ENCODE measurements around the gene TRMT11. TPM values are rescaled to one million over a fixed set of nuclear protein-coding genes. Genes with fewer than 3 reads are reported as not detected.
"Not testable (repeated sequence)": the region's sequence is repeated elsewhere in the genome, so short reads cannot be mapped to it uniquely, and the experiment has no call there.

TRMT11 gene
- total RNA-seq, 4 donors from 2014 or later: 23.6 to 152 (median 28.9) TPM

DNA sequence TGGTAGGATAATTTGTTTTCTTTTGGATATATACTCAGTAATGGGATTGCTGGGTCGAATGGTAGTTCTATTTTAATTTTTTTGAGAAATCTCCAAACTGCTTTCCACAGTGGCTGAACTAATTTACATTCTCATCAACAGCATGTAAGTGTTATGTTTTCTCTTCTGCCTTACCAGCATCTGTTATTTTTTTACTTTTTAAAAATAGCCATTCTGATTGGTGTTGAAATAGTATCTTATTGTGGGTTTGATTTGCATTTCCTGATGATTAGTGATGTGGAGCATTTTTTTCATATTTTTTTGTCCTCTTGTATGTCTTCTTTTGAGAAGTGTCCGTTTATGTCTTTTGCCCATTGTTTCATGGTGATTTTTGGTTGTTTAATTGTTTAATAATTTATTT lies 17.8 kb upstream of the TRMT11 start:
- WGBS, 2 donors (ENCODE audit: low coverage in 1 of 2): 69 to 74% methylated on average over 2 of the region's 2 CpGs
- no peaks in the 10 kb centered on the region for H3K9me3 ChIP-seq
- in situ Hi-C loops (cut with MboI; ENCODE audit: low pct_ligation_motif_present in 1 of 4, low pct_unique_long_range_greater_than_20kb in 1 of 4, low sequenced_read_pairs in 3 of 4): loop anchor here in 3 of 4 donors (25.0 kb wide), 2 partner anchors 181 to 656 kb away; partner anchors contain the start of genes HDDC2 (in 3 of the 3) and NCOA7 (in 1 of the 3)
- peaks cover 0 to 15% (median 7%) of the 10 kb centered on the region in 4 donors for H3K36me3 ChIP-seq
- H3K27ac ChIP-seq: no peak overlapping the region
- no peaks in the 10 kb centered on the region for H3K4me1 ChIP-seq
- no peaks in the 10 kb centered on the region for H3K27me3 ChIP-seq
- TF ChIP-seq POLR2A (IDR thresholded peaks at IDR 0.05) (no peak), POLR2AphosphoS5 (IDR thresholded peaks at IDR 0.05) (no peak), EP300 (IDR thresholded peaks at IDR 0.05; ENCODE audit: low read depth) (no peak)
- TF ChIP-seq, protein P1, sequence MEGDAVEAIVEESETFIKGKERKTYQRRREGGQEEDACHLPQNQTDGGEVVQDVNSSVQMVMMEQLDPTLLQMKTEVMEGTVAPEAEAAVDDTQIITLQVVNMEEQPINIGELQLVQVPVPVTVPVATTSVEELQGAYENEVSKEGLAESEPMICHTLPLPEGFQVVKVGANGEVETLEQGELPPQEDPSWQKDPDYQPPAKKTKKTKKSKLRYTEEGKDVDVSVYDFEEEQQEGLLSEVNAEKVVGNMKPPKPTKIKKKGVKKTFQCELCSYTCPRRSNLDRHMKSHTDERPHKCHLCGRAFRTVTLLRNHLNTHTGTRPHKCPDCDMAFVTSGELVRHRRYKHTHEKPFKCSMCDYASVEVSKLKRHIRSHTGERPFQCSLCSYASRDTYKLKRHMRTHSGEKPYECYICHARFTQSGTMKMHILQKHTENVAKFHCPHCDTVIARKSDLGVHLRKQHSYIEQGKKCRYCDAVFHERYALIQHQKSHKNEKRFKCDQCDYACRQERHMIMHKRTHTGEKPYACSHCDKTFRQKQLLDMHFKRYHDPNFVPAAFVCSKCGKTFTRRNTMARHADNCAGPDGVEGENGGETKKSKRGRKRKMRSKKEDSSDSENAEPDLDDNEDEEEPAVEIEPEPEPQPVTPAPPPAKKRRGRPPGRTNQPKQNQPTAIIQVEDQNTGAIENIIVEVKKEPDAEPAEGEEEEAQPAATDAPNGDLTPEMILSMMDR (IDR thresholded peaks at IDR 0.05): no peak
- intact Hi-C loops (cut with DNase I; ENCODE audit: low total_unique reads): no loop called here
- DNase-seq: no peak
- no peak overlapping the region for H3K4me3 ChIP-seq

DNA sequence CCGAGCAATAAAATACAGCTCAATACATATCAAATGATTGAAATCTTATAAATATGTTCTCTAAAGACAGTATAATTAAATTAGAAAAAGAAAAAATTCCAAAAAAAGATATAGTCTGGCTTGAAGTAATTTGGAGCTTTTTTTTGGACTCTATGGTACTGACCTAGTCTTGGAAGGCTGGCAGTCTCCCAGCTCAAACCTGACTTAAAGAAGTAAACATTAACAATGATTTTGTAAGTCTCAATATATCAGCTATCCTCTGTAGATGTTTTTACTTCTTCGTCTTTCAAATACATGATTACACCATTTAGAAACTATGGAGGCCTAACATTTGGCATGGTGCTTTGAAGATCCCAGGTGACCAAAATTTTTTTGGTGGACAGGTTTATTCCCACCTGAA lies 15.6 kb upstream of the TRMT11 start:
- DNase-seq: no peak
- Histone ChIP-seq H3K27ac (no peak overlapping the region), H3K36me3 (peaks cover 0 to 20% (median 8%) of the 10 kb centered on the region in 4 donors), H3K27me3 (no peaks in the 10 kb centered on the region), H3K4me1 (no peaks in the 10 kb centered on the region), H3K9me3 (no peaks in the 10 kb centered on the region), H3K4me3 (no peak overlapping the region)
- in situ Hi-C loops (cut with MboI; ENCODE audit: low pct_ligation_motif_present in 1 of 4, low pct_unique_long_range_greater_than_20kb in 1 of 4, low sequenced_read_pairs in 3 of 4) (loop anchor here (10.0 to 25.0 kb wide), 4 partner anchors 183 to 658 kb away; partner anchors contain the start of genes HDDC2 (in 3 of the 4) and NCOA7 (in 1 of the 4)), intact Hi-C loops (cut with DNase I; ENCODE audit: low total_unique reads) (no loop called here)
- TF ChIP-seq POLR2A (IDR thresholded peaks at IDR 0.05) (no peak), POLR2AphosphoS5 (IDR thresholded peaks at IDR 0.05) (no peak), EP300 (IDR thresholded peaks at IDR 0.05; ENCODE audit: low read depth) (no peak)
- TF ChIP-seq, protein P1 (IDR thresholded peaks at IDR 0.05): no peak
- 0 to 48% methylated on average over 2 of the region's 2 CpGs for WGBS, 2 donors (ENCODE audit: low coverage in 1 of 2)

DNA sequence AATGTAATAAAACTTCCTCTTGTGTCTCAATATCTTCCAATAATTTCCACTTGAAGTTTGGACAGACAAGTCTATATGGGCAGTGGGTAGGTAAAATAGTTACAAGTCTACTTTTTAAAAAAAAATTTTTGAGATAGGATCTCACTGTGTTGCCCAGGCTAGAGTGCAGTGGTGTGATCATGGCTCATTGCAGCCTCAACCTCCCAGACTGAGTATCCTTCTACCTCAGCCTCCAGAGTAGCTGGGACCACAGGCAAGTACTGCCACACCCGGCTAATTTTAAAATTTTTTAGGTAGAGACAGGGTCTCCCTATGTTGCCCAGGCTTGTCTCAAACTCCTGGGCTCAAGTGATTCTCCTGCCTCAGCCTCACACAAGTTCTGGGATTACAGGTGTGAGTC lies 13.9 kb upstream of the TRMT11 start:
- DNase-seq; H3K27me3 ChIP-seq; H3K4me3 ChIP-seq; H3K4me1 ChIP-seq; H3K9me3 ChIP-seq; H3K27ac ChIP-seq; intact Hi-C loops (cut with DNase I; ENCODE audit: low total_unique reads): not testable (repeated sequence)
- H3K36me3 ChIP-seq: peaks cover 0 to 12% (median 4%) of the 10 kb centered on the region in 4 donors
- in situ Hi-C loops (cut with MboI; ENCODE audit: low pct_ligation_motif_present in 1 of 4, low pct_unique_long_range_greater_than_20kb in 1 of 4, low sequenced_read_pairs in 3 of 4): loop anchor here (10.0 to 25.0 kb wide), 4 partner anchors 185 to 660 kb away; partner anchors contain the start of genes HDDC2 (in 3 of the 4) and NCOA7 (in 1 of the 4)
- 100% methylated on average over 1 of the region's 1 CpG; no CpG with 5 or more reads in 1 of the 2 donors for WGBS, 2 donors (ENCODE audit: low coverage in 1 of 2)

DNA sequence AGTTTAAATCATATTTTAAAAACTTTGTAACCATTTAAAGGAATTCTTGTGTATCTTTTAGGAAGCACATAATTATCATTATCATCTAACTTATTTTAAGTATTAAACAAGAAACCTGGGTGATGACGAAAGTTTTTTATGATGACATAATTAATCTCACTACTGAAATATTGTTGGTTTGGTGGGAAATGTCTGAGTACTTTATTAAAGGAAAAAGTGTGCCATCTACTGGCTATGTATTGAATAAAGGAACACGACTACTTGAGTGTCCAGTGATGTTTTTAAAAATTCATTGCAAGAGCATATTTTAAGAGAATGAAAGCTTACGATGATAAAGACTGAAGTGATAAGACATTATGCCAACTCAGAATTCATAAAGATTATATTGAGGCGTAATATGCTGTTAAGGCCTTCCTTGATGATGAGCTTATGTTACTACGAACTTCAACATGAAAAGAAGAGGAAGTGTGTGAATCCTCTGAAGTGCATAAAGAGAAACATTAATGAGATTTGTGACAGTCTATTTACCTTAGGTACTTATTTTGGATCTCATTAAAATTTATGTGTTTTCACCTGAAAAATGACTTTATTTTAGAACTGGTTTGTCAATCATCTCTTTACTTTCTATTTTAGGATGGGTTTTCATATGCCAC lies 12.0 kb upstream of the TRMT11 start:
- no peak for TF ChIP-seq POLR2A (IDR thresholded peaks at IDR 0.05)
- TF ChIP-seq, protein P1 (IDR thresholded peaks at IDR 0.05): peak; percentile 45 to 54 (median 49)
- no peak overlapping the region for H3K4me3 ChIP-seq
- no peak for DNase-seq
- intact Hi-C loops (cut with DNase I; ENCODE audit: low total_unique reads): no loop called here
- no peaks in the 10 kb centered on the region for H3K9me3 ChIP-seq
- peaks cover 0 to 5% (median 0%) of the 10 kb centered on the region in 4 donors for H3K36me3 ChIP-seq
- no peaks in the 10 kb centered on the region for H3K4me1 ChIP-seq
- no peak overlapping the region for H3K27ac ChIP-seq
- no peaks in the 10 kb centered on the region for H3K27me3 ChIP-seq
- in situ Hi-C loops (cut with MboI; ENCODE audit: low pct_ligation_motif_present in 1 of 4, low pct_unique_long_range_greater_than_20kb in 1 of 4, low sequenced_read_pairs in 3 of 4): loop anchor here (10.0 to 25.0 kb wide), 4 partner anchors 187 to 662 kb away; partner anchors contain the start of genes HDDC2 (in 3 of the 4) and NCOA7 (in 1 of the 4)
- WGBS, 2 donors (ENCODE audit: low coverage in 1 of 2): 28 to 39% methylated on average over 5 of the region's 5 CpGs

All from transverse colon (tissue), 4 donors.